ENCODE data around the gene POLN. TPM values are rescaled to one million over a fixed set of nuclear protein-coding genes. Genes with fewer than 3 reads are reported as not detected.

The POLN gene
- polyA plus RNA-seq, 1 donor (not counting 4 experiments of a cell fraction or from before 2014, with no cell fraction given), result 1.3 TPM

DNA sequence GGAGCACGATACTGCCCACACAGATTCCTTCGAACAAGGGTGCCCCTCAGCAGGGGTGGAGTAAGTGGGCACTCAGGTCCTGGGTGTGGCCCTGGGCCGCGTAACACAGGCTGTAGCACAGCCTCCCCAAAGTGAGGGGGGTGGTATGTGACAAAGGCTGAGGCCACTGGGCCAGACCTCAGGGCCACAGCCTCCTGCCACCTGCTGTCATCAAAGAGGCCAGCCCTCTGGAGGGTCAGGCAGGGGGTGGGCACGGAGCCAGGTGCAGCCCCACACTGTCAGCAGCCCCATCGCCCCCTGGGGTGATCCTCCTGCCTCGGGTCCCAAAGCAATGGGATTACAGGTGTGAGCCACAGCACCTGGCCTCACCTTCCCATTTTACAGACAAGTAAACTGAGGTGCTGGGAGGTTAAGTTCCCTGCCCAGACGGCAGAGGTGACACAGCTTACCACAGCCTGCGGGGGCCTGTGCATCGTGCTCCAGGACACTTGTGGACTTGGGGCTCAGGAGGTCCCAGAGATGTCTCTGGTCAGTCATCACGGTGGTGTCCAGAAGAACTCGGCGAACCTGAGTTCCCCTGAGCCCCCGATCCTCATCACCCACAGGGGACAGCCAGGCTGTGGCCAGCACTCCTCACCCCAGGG is 47.5 kb upstream of the POLN start:
- H3K27me3 ChIP-seq (ENCODE audit: control insufficient read depth, extremely low read depth, insufficient read depth, low read length), result peaks cover 9% of the 10 kb centered on the region
- no peak overlapping the region for H3K27ac ChIP-seq (ENCODE audit: control insufficient read depth, insufficient read depth, low read length)
- no peak for DNase-seq (ENCODE audit: low read depth, low spot score)
- no peak overlapping the region for H3K4me2 ChIP-seq (ENCODE audit: control insufficient read depth, extremely low read depth, insufficient read depth, low read depth, low read length)
- H3K4me1 ChIP-seq (ENCODE audit: control insufficient read depth, extremely low read depth, insufficient read depth, low read length), result peaks cover 7% of the 10 kb centered on the region
- no peaks in the 10 kb centered on the region for H4K20me1 ChIP-seq (ENCODE audit: control insufficient read depth, extremely low read depth, insufficient read depth, low read length)
- H3K4me3 ChIP-seq (ENCODE audit: control insufficient read depth in 2 of 3, extremely low read depth in 1 of 3, insufficient read depth in 2 of 3, low read depth in 1 of 3, low read length in 3 of 3), result no peak overlapping the region
- TF ChIP-seq, protein P1, sequence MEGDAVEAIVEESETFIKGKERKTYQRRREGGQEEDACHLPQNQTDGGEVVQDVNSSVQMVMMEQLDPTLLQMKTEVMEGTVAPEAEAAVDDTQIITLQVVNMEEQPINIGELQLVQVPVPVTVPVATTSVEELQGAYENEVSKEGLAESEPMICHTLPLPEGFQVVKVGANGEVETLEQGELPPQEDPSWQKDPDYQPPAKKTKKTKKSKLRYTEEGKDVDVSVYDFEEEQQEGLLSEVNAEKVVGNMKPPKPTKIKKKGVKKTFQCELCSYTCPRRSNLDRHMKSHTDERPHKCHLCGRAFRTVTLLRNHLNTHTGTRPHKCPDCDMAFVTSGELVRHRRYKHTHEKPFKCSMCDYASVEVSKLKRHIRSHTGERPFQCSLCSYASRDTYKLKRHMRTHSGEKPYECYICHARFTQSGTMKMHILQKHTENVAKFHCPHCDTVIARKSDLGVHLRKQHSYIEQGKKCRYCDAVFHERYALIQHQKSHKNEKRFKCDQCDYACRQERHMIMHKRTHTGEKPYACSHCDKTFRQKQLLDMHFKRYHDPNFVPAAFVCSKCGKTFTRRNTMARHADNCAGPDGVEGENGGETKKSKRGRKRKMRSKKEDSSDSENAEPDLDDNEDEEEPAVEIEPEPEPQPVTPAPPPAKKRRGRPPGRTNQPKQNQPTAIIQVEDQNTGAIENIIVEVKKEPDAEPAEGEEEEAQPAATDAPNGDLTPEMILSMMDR (optimal IDR thresholded peaks at IDR 0.05 in 1 of 3, IDR thresholded peaks at IDR 0.05 in 1 of 3, conservative IDR thresholded peaks at IDR 0.05 in 1 of 3; ENCODE audit: extremely low read depth in 1 of 3, insufficient read depth in 2 of 3, low read length in 3 of 3), result no peak
- no peak for TF ChIP-seq EZH2 (IDR thresholded peaks at IDR 0.05; ENCODE audit: low read length)
- H3K9ac ChIP-seq (ENCODE audit: control insufficient read depth, extremely low read depth, insufficient read depth, low read length), result no peak overlapping the region
- no peaks in the 10 kb centered on the region for H3K9me1 ChIP-seq (ENCODE audit: control insufficient read depth, extremely low read depth, insufficient read depth, low read length)
- H3K79me2 ChIP-seq (ENCODE audit: control insufficient read depth, insufficient read depth, low read length), result no peaks in the 10 kb centered on the region
- H3K9me3 ChIP-seq (ENCODE audit: control insufficient read depth, low read depth, low read length), result no peaks in the 10 kb centered on the region
- dilution Hi-C loops (cut with MboI; ENCODE audit: extremely low pct_ligation_motif_present, low sequenced_read_pairs), result no loop called here
- no peak for FAIRE-seq
- H3K36me3 ChIP-seq (ENCODE audit: control insufficient read depth in 2 of 2, extremely low read depth in 1 of 2, insufficient read depth in 2 of 2, low read length in 2 of 2), result no peaks in the 10 kb centered on the region
- H2AFZ ChIP-seq (ENCODE audit: control insufficient read depth, low read length), result no peak overlapping the region

DNA sequence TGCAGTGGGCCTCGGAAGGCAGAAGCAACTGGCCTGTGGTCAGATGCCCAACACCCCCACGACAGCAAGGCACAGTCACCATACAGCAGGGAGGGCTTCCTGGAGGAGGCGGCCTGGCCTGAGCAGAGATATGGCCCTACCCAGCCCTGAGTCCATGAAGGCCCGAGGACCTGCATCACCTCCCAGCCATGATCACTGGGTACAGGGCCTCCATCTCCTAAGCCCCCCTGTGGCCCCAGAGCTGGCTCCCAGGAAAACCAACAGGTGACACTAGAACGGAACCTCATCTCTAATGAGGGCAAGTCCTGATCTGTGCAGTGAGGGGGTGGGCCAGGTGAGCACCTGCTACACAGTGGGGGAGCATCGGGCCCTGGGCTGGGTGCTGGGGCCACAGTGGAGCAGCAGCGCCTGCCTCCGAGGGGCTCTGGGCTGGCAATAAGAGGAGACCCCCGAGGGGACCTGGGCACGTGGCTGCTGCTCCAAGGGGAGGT is 46.2 kb upstream of the POLN start:
- H3K79me2 ChIP-seq (ENCODE audit: control insufficient read depth, insufficient read depth, low read length), result no peaks in the 10 kb centered on the region
- H3K4me3 ChIP-seq (ENCODE audit: control insufficient read depth in 2 of 3, extremely low read depth in 1 of 3, insufficient read depth in 2 of 3, low read depth in 1 of 3, low read length in 3 of 3), result no peak overlapping the region
- H3K27ac ChIP-seq (ENCODE audit: control insufficient read depth, insufficient read depth, low read length), result no peak overlapping the region
- H3K9me3 ChIP-seq (ENCODE audit: control insufficient read depth, low read depth, low read length), result no peaks in the 10 kb centered on the region
- no peaks in the 10 kb centered on the region for H3K36me3 ChIP-seq (ENCODE audit: control insufficient read depth in 2 of 2, extremely low read depth in 1 of 2, insufficient read depth in 2 of 2, low read length in 2 of 2)
- TF ChIP-seq, protein P1 (optimal IDR thresholded peaks at IDR 0.05 in 1 of 3, IDR thresholded peaks at IDR 0.05 in 1 of 3, conservative IDR thresholded peaks at IDR 0.05 in 1 of 3; ENCODE audit: extremely low read depth in 1 of 3, insufficient read depth in 2 of 3, low read length in 3 of 3), result no peak
- no peak for TF ChIP-seq EZH2 (IDR thresholded peaks at IDR 0.05; ENCODE audit: low read length)
- H3K9me1 ChIP-seq (ENCODE audit: control insufficient read depth, extremely low read depth, insufficient read depth, low read length), result no peaks in the 10 kb centered on the region
- H3K27me3 ChIP-seq (ENCODE audit: control insufficient read depth, extremely low read depth, insufficient read depth, low read length), result peaks cover 9% of the 10 kb centered on the region
- H3K4me2 ChIP-seq (ENCODE audit: control insufficient read depth, extremely low read depth, insufficient read depth, low read depth, low read length), result no peak overlapping the region
- FAIRE-seq (no peak), DNase-seq (ENCODE audit: low read depth, low spot score) (no peak)
- dilution Hi-C loops (cut with MboI; ENCODE audit: extremely low pct_ligation_motif_present, low sequenced_read_pairs), result no loop called here
- no peak overlapping the region for H2AFZ ChIP-seq (ENCODE audit: control insufficient read depth, low read length)
- H4K20me1 ChIP-seq (ENCODE audit: control insufficient read depth, extremely low read depth, insufficient read depth, low read length), result no peaks in the 10 kb centered on the region
- H3K9ac ChIP-seq (ENCODE audit: control insufficient read depth, extremely low read depth, insufficient read depth, low read length), result no peak overlapping the region
- H3K4me1 ChIP-seq (ENCODE audit: control insufficient read depth, extremely low read depth, insufficient read depth, low read length), result peaks cover 7% of the 10 kb centered on the region

Measured in keratinocyte (primary cell).